GM12878 (cell line): Measurements from ENCODE around the gene TRPM5.

Experiments
- CREM ChIP-seq: IDR thresholded peaks from 2 replicates; pipeline ENCODE4 v1.6.1; 2014; ENCODE audit warnings: antibody characterized with exemption, low read depth
- CTCF ChIP-seq, 3 experiments: IDR thresholded peaks in 2 of 3; conservative IDR thresholded peaks in 1 of 3; 2 replicates each; pipeline ENCODE4 v1.5.1; 2011; ENCODE audit warnings: low read depth in 3 of 3, low read length in 3 of 3, mild to moderate bottlenecking in 3 of 3, control low read depth in 2 of 3, moderate library complexity in 2 of 3, inconsistent platforms in 1 of 3, mixed read lengths in 1 of 3; ENCODE audit not compliant: control insufficient read depth in 2 of 3, insufficient read depth in 1 of 3; ENCODE audit errors: extremely low read depth in 1 of 3
- EGR1 ChIP-seq, 2 experiments: IDR thresholded peaks; 1 replicate in 1 of 2; 2 replicates in 1 of 2; pipeline ENCODE4 v1.6.1; 2011 to 2012; ENCODE audit warnings: low read depth in 2 of 2, low read length in 2 of 2, borderline replicate concordance in 1 of 2, mild to moderate bottlenecking in 1 of 2, moderate library complexity in 1 of 2
- EZH2 ChIP-seq: IDR thresholded peaks from 2 replicates; pipeline ENCODE4 v1.6.1; 2012; ENCODE audit warnings: low read depth, mild to moderate bottlenecking, control low read depth, inconsistent platforms, low read length, borderline replicate concordance; ENCODE audit not compliant: control insufficient read depth
- GABPA ChIP-seq: IDR thresholded peaks from 2 replicates; pipeline ENCODE4 v1.6.1; 2014; ENCODE audit warnings: antibody characterized with exemption, low read depth, mild to moderate bottlenecking, inconsistent platforms
- JUND ChIP-seq: IDR thresholded peaks from 2 replicates; pipeline ENCODE4 v1.6.1; 2012; ENCODE audit warnings: low read depth, mild to moderate bottlenecking, low read length, improper control_type of control experiment, moderate library complexity
- MEF2A ChIP-seq: IDR thresholded peaks from 2 replicates; pipeline ENCODE4 v1.6.1; 2011; ENCODE audit warnings: low read depth, mild to moderate bottlenecking, low read length, moderate library complexity; ENCODE audit not compliant: insufficient read depth
- POLR2AphosphoS5 ChIP-seq: IDR thresholded peaks from 2 replicates; pipeline ENCODE4 v1.6.1; 2011; ENCODE audit warnings: mild to moderate bottlenecking, low read length, inconsistent platforms
- ZNF274 ChIP-seq: IDR thresholded peaks from one replicate; pipeline ENCODE4 v1.8.0; 2011; ENCODE audit not compliant: insufficient read length, insufficient read depth
- TF ChIP-seq, protein P1 (sequence below): IDR thresholded peaks from 2 replicates; pipeline ENCODE4 v1.6.1; 2011; ENCODE audit warnings: borderline replicate concordance, low read depth, mild to moderate bottlenecking, moderate library complexity, mixed read lengths, low read length; ENCODE audit not compliant: insufficient read depth; ENCODE audit errors: extremely low read length

DNA sequence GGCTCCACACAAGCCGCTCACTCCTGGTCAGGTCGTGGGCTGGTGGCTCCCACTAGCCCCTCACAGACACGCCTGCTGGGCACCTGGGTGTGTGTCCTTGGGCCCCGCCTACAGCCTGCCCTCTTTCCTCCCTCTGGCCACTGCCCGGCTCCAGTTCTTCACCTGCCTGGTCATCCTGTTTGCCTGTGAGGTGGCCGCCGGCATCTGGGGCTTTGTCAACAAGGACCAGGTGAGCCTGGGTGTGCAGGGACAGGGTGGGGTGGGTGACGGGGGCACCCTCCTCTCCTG, 49.6 kb downstream of the TRPM5 start:
- TF ChIP-seq, protein P1, sequence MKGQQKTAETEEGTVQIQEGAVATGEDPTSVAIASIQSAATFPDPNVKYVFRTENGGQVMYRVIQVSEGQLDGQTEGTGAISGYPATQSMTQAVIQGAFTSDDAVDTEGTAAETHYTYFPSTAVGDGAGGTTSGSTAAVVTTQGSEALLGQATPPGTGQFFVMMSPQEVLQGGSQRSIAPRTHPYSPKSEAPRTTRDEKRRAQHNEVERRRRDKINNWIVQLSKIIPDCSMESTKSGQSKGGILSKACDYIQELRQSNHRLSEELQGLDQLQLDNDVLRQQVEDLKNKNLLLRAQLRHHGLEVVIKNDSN, result no peak
- no peak for TF ChIP-seq GABPA
- TF ChIP-seq CTCF (IDR thresholded peaks at IDR 0.05 in 2 of 3, conservative IDR thresholded peaks at IDR 0.05 in 1 of 3; ENCODE audit: control insufficient read depth in 2 of 3, extremely low read depth in 1 of 3, insufficient read depth in 1 of 3, low read depth in 3 of 3, low read length in 3 of 3), result no peak
- no peak for TF ChIP-seq MEF2A
- TF ChIP-seq ZNF274, result no peak
- TF ChIP-seq EGR1 (IDR thresholded peaks at IDR 0.05; ENCODE audit: borderline replicate concordance in 1 of 2, low read depth in 2 of 2, low read length in 2 of 2), result no peak
- TF ChIP-seq POLR2AphosphoS5, result no peak; the same call in 1 of the 2 replicates
- TF ChIP-seq CREM, result no peak
- TF ChIP-seq JUND, result no peak
- TF ChIP-seq EZH2, result no peak
